Measurements from ENCODE around the gene GAREM2. TPM values are rescaled to one million over a fixed set of nuclear protein-coding genes. Genes with fewer than 3 reads are reported as not detected.
A peak's percentile ranks its signal among the peaks of the same experiment; 100 is the strongest.

Gene GAREM2
- total RNA-seq, 2 experiments from 2014 or later: not detected

- ChIA-PET CTCF (ENCODE audit: unreplicated experiment) (no interaction called here), POLR2A (no interaction called here)
- intact Hi-C loops (cut with micrococcal nuclease; ENCODE audit: unreplicated experiment): no loop called here
Measured at GRCh38 chr2:26185304-26185928, 12.5 kb downstream of the GAREM2 start.

GRCh38 chr2:26185954-26186770 lies 13.3 kb downstream of the GAREM2 start:
- DNase-seq (ENCODE audit: low spot score): no peak
- H3K9me3 ChIP-seq (ENCODE audit: low read length): no peaks in the 10 kb centered on the region
- POLR2A ChIA-PET: no interaction called here
- no peaks in the 10 kb centered on the region for H3K79me2 ChIP-seq (ENCODE audit: insufficient read depth, low read depth, low read length)
- CTCF ChIA-PET (ENCODE audit: unreplicated experiment): no interaction called here
- BruUV-seq (replicated peaks): no TSS peak
- H3K36me3 ChIP-seq (ENCODE audit: insufficient read depth, low read length): peaks cover 9% of the 10 kb centered on the region; the same call in 1 of the 2 replicates
- no peak overlapping the region for H3K27ac ChIP-seq (ENCODE audit: low read depth, low read length, poor library complexity, severe bottlenecking)
- H3K9me2 ChIP-seq (ENCODE audit: insufficient read depth, low read length): no peaks in the 10 kb centered on the region
- no peak overlapping the region for H3K4me2 ChIP-seq (ENCODE audit: low read length)
- H4K20me1 ChIP-seq (ENCODE audit: insufficient read depth, low read length): no peaks in the 10 kb centered on the region
- TF ChIP-seq CTCF (conservative IDR thresholded peaks at IDR 0.05; ENCODE audit: low read length) (no peak), EZH2phosphoT487 (IDR thresholded peaks at IDR 0.05; ENCODE audit: borderline replicate concordance, low read depth, low read length) (no peak)
- H2AFZ ChIP-seq (ENCODE audit: low read length): no peak overlapping the region
- intact Hi-C loops (cut with micrococcal nuclease; ENCODE audit: unreplicated experiment): no loop called here
- H3K4me1 ChIP-seq (ENCODE audit: insufficient read depth, low read length, poor library complexity, severe bottlenecking): no peaks in the 10 kb centered on the region
- H3K4me3 ChIP-seq (ENCODE audit: low read depth, low read length, poor library complexity, severe bottlenecking): no peak overlapping the region

More at GRCh38 chr2:26185304-26185928, 12.5 kb downstream of the GAREM2 start:
- peaks cover 2% of the 10 kb centered on the region; the same call in 1 of the 2 replicates for H3K36me3 ChIP-seq (ENCODE audit: insufficient read depth, low read length)
- no peaks in the 10 kb centered on the region for H3K79me2 ChIP-seq (ENCODE audit: insufficient read depth, low read depth, low read length)
- BruUV-seq (replicated peaks): no TSS peak
- no peaks in the 10 kb centered on the region for H3K4me1 ChIP-seq (ENCODE audit: insufficient read depth, low read length, poor library complexity, severe bottlenecking)
- no peaks in the 10 kb centered on the region for H3K9me3 ChIP-seq (ENCODE audit: low read length)
- H4K20me1 ChIP-seq (ENCODE audit: insufficient read depth, low read length): no peaks in the 10 kb centered on the region
- no peak overlapping the region for H2AFZ ChIP-seq (ENCODE audit: low read length)
- no peaks in the 10 kb centered on the region for H3K9me2 ChIP-seq (ENCODE audit: insufficient read depth, low read length)
- no peak for TF ChIP-seq EZH2phosphoT487 (IDR thresholded peaks at IDR 0.05; ENCODE audit: borderline replicate concordance, low read depth, low read length)
- no peak for TF ChIP-seq CTCF (conservative IDR thresholded peaks at IDR 0.05; ENCODE audit: low read length)
- no peak for DNase-seq (ENCODE audit: low spot score)
- H3K4me2 ChIP-seq (ENCODE audit: low read length): peak overlapping the region; percentile 66; the same call in 1 of the 2 replicates
- H3K4me3 ChIP-seq (ENCODE audit: low read depth, low read length, poor library complexity, severe bottlenecking): peak overlapping the region; percentile 27
- no peak overlapping the region for H3K27ac ChIP-seq (ENCODE audit: low read depth, low read length, poor library complexity, severe bottlenecking)

GRCh38 chr2:26187114-26187513 lies 14.2 kb downstream of the GAREM2 start:
- no peak for DNase-seq (ENCODE audit: low spot score)
- POLR2A ChIA-PET: no interaction called here
- CTCF ChIA-PET (ENCODE audit: unreplicated experiment): no interaction called here
- TF ChIP-seq CTCF (conservative IDR thresholded peaks at IDR 0.05; ENCODE audit: low read length) (no peak), EZH2phosphoT487 (IDR thresholded peaks at IDR 0.05; ENCODE audit: borderline replicate concordance, low read depth, low read length) (no peak)
- Histone ChIP-seq H3K27ac (ENCODE audit: low read depth, low read length, poor library complexity, severe bottlenecking) (no peak overlapping the region), H3K36me3 (ENCODE audit: insufficient read depth, low read length) (peaks cover 19% of the 10 kb centered on the region), H3K4me2 (ENCODE audit: low read length) (no peak overlapping the region), H3K4me3 (ENCODE audit: low read depth, low read length, poor library complexity, severe bottlenecking) (no peak overlapping the region), H2AFZ (ENCODE audit: low read length) (no peak overlapping the region), H3K9me3 (ENCODE audit: low read length) (no peaks in the 10 kb centered on the region), H3K79me2 (ENCODE audit: insufficient read depth, low read depth, low read length) (no peaks in the 10 kb centered on the region), H3K4me1 (ENCODE audit: insufficient read depth, low read length, poor library complexity, severe bottlenecking) (no peaks in the 10 kb centered on the region), H4K20me1 (ENCODE audit: insufficient read depth, low read length) (no peaks in the 10 kb centered on the region), H3K9me2 (ENCODE audit: insufficient read depth, low read length) (no peaks in the 10 kb centered on the region)
- intact Hi-C loops (cut with micrococcal nuclease; ENCODE audit: unreplicated experiment): no loop called here
- no TSS peak for BruUV-seq (replicated peaks)
